Vagina (tissue), 2 donors: ENCODE data around the gene BAG5. TPM values are rescaled to one million over a fixed set of nuclear protein-coding genes. Genes with fewer than 3 reads are reported as not detected.

Experiments
- DNase-seq, 2 donors: peaks; one replicate each; pipeline ENCODE4 v3.0.0-alpha.2; 2017; ENCODE audit errors: extremely low spot score in 2 of 2
- H3K27ac ChIP-seq: fragments of 200-600 bp; sonication (generic); one replicate; pipeline ENCODE4 v1.5.1; 2019
- H3K27me3 ChIP-seq: fragments of 200-600 bp; sonication (generic); one replicate; pipeline ENCODE4 v1.5.1; 2019
- H3K36me3 ChIP-seq, 2 donors: fragments of 200-600 bp; sonication (generic); one replicate each; pipeline ENCODE4 v1.5.1; 2017 to 2019
- H3K4me1 ChIP-seq: fragments of 200-600 bp; sonication (generic); one replicate; pipeline ENCODE4 v1.5.1; 2019
- H3K4me3 ChIP-seq, 2 donors: fragments of 200-600 bp; sonication (generic); 1 replicate in 1 of 2; 2 replicates in 1 of 2; pipeline ENCODE4 v1.5.1; 2016 to 2019
- H3K9me3 ChIP-seq: fragments of 200-600 bp; sonication (generic); one replicate; pipeline ENCODE4 v1.5.1; 2019
- POLR2A ChIP-seq, 2 donors: fragments of 450-650 bp; IDR thresholded peaks; one replicate each; pipeline ENCODE4 v1.6.1; 2017; ENCODE audit warnings: antibody characterized with exemption in 2 of 2, mild to moderate bottlenecking in 2 of 2, moderate library complexity in 2 of 2
- POLR2AphosphoS5 ChIP-seq, 2 donors: sonication (generic); formaldehyde crosslinking; IDR thresholded peaks; one replicate each; pipeline ENCODE4 v1.9.0; 2017; ENCODE audit warnings: antibody characterized with exemption in 2 of 2, mild to moderate bottlenecking in 2 of 2, low read depth in 1 of 2; ENCODE audit not compliant: insufficient read depth in 1 of 2
- intact Hi-C: fragments of 100-400 bp; cut with DNase I; formaldehyde crosslinking; loops from one replicate; pipeline ENCODE4 v1.15.1; 2023
- total RNA-seq: library from RNA; depleted of rRNA; stranded (reverse); fragments of >200 nt; gene quantifications from one replicate; pipeline ENCODE4 v1.2.3, GENCODE V29; 2016
- TF ChIP-seq, protein P1 (sequence below), 3 experiments: fragments of 450-650 bp in 2 of 3; fragments of 200-600 bp in 1 of 3; sonication (generic) in 1 of 3; IDR thresholded peaks; one replicate each; pipeline ENCODE4 v1.5.1; 2017 to 2019; ENCODE audit warnings: antibody characterized with exemption in 3 of 3, mild to moderate bottlenecking in 2 of 3, moderate library complexity in 2 of 3

The BAG5 gene
- total RNA-seq, 1 donor from 2014 or later, result 21.6 TPM

DNA sequence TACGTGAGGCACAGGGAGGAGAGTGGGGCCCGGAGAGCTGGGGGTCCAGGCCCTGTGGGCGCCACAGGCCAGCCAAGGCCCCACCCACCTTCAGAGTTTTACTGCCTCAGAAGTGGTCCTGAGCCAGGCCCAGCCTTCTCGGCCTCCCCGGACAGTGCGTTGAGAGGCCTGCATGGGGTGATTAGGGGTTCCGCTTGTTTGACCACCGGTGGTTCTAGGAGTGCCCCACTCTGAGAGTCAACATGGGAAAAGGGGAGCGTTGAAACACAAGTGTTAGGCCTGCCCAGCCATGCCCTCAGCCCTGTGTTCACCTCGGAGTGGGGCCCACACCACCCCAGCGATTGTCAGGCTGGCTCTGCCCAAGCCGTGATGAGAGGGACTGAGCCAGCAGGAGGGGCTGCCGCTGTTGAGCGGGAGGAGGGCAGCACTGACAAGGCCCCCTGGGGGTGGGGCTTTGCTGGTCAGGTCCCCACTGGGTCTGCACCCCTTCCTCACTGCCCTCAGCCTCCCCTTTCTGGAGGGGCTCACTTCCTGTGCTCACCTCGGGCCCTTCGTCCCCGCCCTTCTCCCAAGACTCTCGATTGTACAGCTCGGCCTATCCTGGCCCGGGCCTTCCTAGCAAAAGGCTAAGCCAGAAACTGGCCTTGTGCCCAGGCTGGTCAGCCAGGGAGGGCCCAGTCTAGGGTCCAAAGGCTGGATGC, 44.6 kb downstream of the BAG5 start:
- H3K4me3 ChIP-seq, result no peak overlapping the region
- no peaks in the 10 kb centered on the region for H3K36me3 ChIP-seq
- DNase-seq, result no peak
- intact Hi-C loops, result no loop called here
- no peaks in the 10 kb centered on the region for H3K27me3 ChIP-seq
- TF ChIP-seq POLR2A (IDR thresholded peaks at IDR 0.05) (no peak), POLR2AphosphoS5 (IDR thresholded peaks at IDR 0.05; ENCODE audit: insufficient read depth in 1 of 2, low read depth in 1 of 2) (no peak)
- TF ChIP-seq, protein P1, sequence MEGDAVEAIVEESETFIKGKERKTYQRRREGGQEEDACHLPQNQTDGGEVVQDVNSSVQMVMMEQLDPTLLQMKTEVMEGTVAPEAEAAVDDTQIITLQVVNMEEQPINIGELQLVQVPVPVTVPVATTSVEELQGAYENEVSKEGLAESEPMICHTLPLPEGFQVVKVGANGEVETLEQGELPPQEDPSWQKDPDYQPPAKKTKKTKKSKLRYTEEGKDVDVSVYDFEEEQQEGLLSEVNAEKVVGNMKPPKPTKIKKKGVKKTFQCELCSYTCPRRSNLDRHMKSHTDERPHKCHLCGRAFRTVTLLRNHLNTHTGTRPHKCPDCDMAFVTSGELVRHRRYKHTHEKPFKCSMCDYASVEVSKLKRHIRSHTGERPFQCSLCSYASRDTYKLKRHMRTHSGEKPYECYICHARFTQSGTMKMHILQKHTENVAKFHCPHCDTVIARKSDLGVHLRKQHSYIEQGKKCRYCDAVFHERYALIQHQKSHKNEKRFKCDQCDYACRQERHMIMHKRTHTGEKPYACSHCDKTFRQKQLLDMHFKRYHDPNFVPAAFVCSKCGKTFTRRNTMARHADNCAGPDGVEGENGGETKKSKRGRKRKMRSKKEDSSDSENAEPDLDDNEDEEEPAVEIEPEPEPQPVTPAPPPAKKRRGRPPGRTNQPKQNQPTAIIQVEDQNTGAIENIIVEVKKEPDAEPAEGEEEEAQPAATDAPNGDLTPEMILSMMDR (IDR thresholded peaks at IDR 0.05), result no peak
- H3K27ac ChIP-seq, result peak overlapping the region; percentile 90
- peaks cover 65% of the 10 kb centered on the region for H3K4me1 ChIP-seq
- H3K9me3 ChIP-seq, result no peaks in the 10 kb centered on the region

DNA sequence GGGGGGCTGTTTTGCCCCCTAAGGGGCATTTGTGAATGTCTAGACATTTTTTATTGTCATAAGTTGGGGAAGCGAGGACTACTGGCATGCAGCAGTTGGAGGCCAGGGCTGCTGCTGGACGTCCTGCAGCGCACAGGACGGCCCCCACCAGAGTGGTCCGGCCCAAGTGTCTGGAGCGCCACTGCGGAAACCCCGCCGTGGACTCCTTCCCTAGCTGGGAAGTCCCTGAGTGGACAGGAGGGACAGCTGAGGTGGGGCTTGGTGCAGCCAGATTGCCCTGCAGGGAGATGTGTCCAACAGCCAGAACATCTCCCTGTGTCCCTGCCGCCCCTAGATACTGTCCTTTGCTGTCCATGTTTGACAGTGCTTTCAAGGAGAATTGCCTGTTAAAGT, 45.3 kb downstream of the BAG5 start:
- intact Hi-C loops, result no loop called here
- Histone ChIP-seq H3K9me3 (no peaks in the 10 kb centered on the region), H3K27ac (no peak overlapping the region), H3K36me3 (no peaks in the 10 kb centered on the region), H3K4me3 (no peak overlapping the region), H3K4me1 (peaks cover 68% of the 10 kb centered on the region), H3K27me3 (no peaks in the 10 kb centered on the region)
- no peak for TF ChIP-seq POLR2A (IDR thresholded peaks at IDR 0.05)
- TF ChIP-seq, protein P1 (IDR thresholded peaks at IDR 0.05), result no peak
- TF ChIP-seq POLR2AphosphoS5 (IDR thresholded peaks at IDR 0.05; ENCODE audit: insufficient read depth in 1 of 2, low read depth in 1 of 2), result no peak
- no peak for DNase-seq

DNA sequence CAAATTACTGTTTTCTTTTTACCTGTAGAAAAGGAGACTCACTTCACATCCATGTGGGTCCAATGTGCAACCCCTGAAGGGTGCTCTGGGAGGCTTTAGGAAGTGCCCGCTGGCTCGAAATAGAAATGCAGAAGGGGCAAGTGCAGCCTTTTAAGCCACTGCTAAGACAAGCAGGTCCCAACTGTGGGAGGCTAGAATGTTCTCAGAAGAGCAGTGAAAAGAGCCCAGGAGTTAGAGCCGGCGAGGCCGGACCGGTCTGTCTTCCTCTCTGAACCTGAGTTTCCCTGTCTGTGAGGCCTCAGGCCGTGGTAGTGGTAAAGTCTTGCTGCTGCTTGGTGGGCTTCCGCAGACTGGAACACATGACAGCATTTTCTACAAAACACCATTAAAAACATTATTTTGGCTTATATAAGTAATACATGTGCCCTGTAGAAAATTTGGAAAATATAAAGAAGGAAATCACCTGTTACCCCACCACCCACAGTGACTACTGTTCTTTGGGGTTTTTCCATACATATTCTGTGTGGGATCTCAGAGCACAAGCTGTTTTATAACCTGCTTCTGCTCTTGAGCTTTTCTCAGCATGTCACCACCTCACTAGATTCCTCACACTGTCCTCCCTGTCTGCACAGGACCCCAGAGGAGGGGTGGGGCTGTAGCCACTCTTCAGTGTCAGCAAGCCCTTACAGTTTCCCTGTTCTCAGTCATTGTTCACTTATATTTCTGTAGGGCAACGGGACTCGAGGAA, 45.9 kb downstream of the BAG5 start:
- no peak for TF ChIP-seq POLR2AphosphoS5 (IDR thresholded peaks at IDR 0.05; ENCODE audit: insufficient read depth in 1 of 2, low read depth in 1 of 2)
- TF ChIP-seq, protein P1 (IDR thresholded peaks at IDR 0.05), result no peak
- no peak for TF ChIP-seq POLR2A (IDR thresholded peaks at IDR 0.05)
- Histone ChIP-seq H3K27me3 (no peaks in the 10 kb centered on the region), H3K4me3 (no peak overlapping the region), H3K4me1 (peaks cover 63% of the 10 kb centered on the region), H3K27ac (no peak overlapping the region), H3K36me3 (no peaks in the 10 kb centered on the region), H3K9me3 (no peaks in the 10 kb centered on the region)
- DNase-seq, result no peak
- intact Hi-C loops, result no loop called here

DNA sequence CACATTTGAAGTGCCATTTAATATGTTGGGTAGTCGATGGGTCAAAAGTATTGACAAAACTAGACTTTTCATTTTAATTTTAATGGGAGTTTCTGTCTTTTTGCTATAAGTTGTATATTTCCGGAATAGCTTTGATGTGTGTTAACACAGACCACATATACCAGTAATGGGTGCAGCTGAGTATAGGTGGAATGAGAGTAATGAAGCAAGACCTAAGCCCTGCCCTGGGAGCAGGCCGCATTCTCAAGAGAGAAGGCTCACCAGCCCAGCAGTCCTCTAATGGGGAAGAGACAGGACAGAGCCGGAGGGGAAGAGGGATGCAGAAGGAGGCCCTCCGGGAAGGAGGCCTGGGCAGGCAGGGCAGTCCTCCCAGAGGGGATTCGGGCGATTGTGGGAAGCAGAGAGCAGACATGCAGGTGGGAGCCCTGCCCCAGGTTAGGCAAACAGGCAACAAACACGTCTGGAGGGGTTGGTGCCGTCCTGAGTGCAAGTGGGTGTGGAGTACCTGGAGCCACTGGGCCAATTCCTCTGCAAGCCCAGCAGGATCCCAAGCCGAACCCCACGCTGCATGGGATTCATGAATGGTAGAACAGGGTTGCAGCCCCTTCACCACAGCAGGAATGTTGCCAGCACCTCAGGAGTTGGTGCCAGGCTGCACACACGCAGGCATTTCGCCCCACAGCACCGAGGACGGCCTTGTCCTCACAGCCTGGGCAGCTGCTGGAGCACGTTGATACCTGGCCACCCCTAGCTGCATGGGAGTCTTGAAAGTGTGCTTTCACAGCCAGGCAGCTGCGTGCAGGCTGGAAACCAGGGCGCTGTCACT, 47.6 kb downstream of the BAG5 start:
- Histone ChIP-seq H3K4me3 (no peak overlapping the region), H3K36me3 (no peaks in the 10 kb centered on the region), H3K27ac (no peak overlapping the region), H3K27me3 (no peaks in the 10 kb centered on the region), H3K4me1 (peaks cover 52% of the 10 kb centered on the region), H3K9me3 (no peaks in the 10 kb centered on the region)
- TF ChIP-seq POLR2A (IDR thresholded peaks at IDR 0.05) (no peak), POLR2AphosphoS5 (IDR thresholded peaks at IDR 0.05; ENCODE audit: insufficient read depth in 1 of 2, low read depth in 1 of 2) (no peak)
- TF ChIP-seq, protein P1 (IDR thresholded peaks at IDR 0.05), result no peak
- DNase-seq, result no peak
- intact Hi-C loops, result no loop called here
